Measurements from ENCODE around the gene TMEM38A. TPM values are rescaled to one million over a fixed set of nuclear protein-coding genes. Genes with fewer than 3 reads are reported as not detected.
"Not testable (repeated sequence)": the region's sequence is repeated elsewhere in the genome, so short reads cannot be mapped to it uniquely, and the experiment has no call there.

TMEM38A gene
- total RNA-seq, 1 donor from 2014 or later: 3.4 TPM

DNA sequence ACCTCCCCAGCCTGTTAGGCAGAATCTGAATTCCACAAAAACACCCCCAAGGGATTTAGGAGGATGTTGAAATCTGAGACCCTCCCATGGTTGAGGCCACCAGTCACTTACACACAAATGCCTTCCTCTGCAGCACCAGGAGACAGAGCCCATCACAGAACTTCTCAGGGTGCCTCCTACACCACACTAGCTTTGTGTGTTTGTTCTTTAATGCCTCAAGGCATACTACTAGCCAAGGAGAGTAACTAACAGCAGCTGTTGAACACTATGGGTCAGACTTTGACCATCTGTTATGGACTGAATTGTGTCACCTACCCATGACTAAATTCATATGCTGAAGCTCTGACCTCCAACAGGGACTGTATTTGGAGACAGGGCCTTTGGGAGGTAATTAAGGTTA, 23.4 kb upstream of the TMEM38A start:
- intact Hi-C loops (cut with micrococcal nuclease): no loop called here

DNA sequence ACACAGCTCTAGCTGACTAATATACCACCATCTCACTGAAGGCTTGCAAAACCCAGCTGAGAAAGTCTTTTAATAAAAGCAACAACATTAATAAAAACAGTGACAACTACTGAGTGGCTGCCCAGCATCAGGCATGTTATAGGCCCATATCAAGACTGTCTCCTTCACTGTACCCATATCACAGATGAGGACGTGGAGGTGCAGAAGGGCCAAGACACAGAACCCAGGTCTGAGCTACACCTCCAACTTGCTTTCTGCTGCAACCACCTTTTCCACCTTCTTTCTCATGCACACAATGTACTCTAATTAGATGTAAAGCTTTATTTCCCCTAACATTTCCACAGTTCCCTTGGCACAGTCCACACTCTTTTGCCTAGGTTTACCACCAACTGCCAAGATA, 22.3 kb upstream of the TMEM38A start:
- intact Hi-C loops (cut with micrococcal nuclease): no loop called here

GRCh38 chr19:16640951-16641350, 20.0 kb upstream of the TMEM38A start:
- intact Hi-C loops (cut with micrococcal nuclease): no loop called here

- intact Hi-C loops (cut with micrococcal nuclease): no loop called here
These were observed 19.2 kb upstream of the TMEM38A start for GRCh38 chr19:16641695-16642094.

DNA sequence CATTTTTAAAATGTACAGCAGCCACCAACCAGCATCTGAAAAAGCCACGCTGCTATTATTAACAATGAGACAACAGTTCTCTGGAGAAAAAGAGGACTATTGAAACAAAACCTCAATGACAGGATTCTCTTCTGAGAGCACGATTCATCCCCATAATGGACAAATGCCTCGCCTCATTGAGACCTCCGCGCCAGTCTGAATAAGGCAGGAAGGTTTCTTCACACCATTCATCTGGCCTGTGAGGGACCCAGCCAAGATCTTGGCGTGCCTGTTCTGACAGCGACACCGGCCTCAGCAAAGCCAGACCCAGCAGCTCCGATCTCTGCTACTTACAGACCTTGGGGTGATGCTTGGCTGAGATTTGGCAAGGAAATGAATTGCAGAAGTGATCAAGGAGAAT, 15.8 kb upstream of the TMEM38A start:
- intact Hi-C loops (cut with micrococcal nuclease): no loop called here

- intact Hi-C loops (cut with micrococcal nuclease): no loop called here
These were observed 11.2 kb upstream of the TMEM38A start for GRCh38 chr19:16649734-16650133.

GRCh38 chr19:16650821-16651220, 10.1 kb upstream of the TMEM38A start:
- intact Hi-C loops (cut with micrococcal nuclease): no loop called here

GRCh38 chr19:16651421-16652188, 9.3 kb upstream of the TMEM38A start:
- intact Hi-C loops (cut with micrococcal nuclease): not testable (repeated sequence)

GRCh38 chr19:16652854-16653253, 8.1 kb upstream of the TMEM38A start:
- intact Hi-C loops (cut with micrococcal nuclease): no loop called here

GRCh38 chr19:16654140-16654539, 6.8 kb upstream of the TMEM38A start:
- intact Hi-C loops (cut with micrococcal nuclease): no loop called here

GRCh38 chr19:16654627-16655026, 6.3 kb upstream of the TMEM38A start:
- intact Hi-C loops (cut with micrococcal nuclease): no loop called here

GRCh38 chr19:16655727-16656126, 5.2 kb upstream of the TMEM38A start:
- intact Hi-C loops (cut with micrococcal nuclease): no loop called here

DNA sequence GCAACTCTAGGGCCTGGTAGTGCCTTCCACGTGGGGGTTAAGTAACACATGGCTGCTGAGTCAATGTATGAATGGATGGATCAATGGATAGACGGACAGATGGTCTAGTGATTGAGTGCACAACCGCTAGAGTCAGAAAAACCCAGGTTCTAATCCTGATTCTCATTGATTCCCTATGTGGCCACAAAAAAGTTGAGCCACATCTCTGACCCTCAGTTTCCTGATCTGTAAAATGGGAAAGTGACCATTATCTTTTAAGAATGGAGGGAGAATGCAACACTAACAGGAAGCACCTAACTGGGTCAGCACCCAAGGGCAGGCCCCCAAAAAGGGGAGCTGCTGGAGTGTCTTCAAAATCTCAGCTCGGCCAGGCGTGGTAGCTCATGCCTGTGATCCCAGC, 3.6 kb upstream of the TMEM38A start:
- intact Hi-C loops (cut with micrococcal nuclease): no loop called here

DNA sequence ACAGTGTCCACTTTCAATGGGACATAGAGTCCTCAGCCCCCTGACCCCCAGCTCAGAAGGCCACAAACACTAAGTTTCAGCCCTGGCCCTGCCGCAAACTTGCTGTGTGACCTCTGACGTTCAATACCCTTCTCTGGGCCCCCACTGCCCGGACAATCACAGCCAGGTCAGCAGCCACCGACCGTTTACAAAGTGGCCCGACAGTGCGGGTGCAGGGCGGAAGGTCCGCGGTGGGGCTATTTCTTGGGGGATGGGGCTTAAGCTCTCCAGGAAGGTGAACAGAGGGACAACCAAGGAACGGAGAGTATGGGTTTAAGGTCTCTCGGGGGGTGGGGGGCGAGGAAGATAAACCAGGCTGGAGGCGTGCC, 1.5 kb upstream of the TMEM38A start:
- intact Hi-C loops (cut with micrococcal nuclease): no loop called here

GRCh38 chr19:16659832-16660708, 869 bp upstream of the TMEM38A start, which contains the start of gene SMIM7:
Gene SMIM7, minus strand, starts transcription at chr19:16660144. Its CDS starts 34 bp downstream, at chr19:16660110.
- intact Hi-C loops (cut with micrococcal nuclease): loop anchor here (1.0 kb wide), 3 partner anchors 32 to 118 kb away; partner anchors contain the start of genes CHERP, MED26 and SLC35E1

- intact Hi-C loops (cut with micrococcal nuclease): no loop called here
These were observed 618 bp downstream of the TMEM38A start for GRCh38 chr19:16661480-16662034.

- intact Hi-C loops (cut with micrococcal nuclease): no loop called here
These were observed 7.2 kb downstream of the TMEM38A start for GRCh38 chr19:16668176-16668575.

DNA sequence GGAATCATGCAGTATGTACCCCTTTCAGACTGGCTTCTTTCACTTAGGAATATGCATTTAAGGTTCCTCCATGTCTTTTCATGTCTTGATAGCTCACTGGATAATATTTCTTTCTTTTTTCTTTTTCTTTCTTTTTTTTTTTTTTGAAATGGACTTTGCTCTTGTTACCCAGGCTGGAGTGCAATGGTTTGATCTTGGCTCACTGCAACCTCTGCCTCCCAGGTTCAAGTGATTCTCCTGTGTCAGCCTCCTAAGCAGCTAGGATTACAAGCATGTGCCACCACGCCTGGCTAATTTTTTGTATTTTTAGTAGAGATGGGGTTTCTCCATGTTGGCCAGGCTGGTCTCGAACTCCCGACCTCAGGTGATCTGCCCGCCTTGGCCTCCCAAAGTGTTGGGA, 7.8 kb downstream of the TMEM38A start:
- intact Hi-C loops (cut with micrococcal nuclease): not testable (repeated sequence)

GRCh38 chr19:16670291-16670690, 9.4 kb downstream of the TMEM38A start:
- intact Hi-C loops (cut with micrococcal nuclease): no loop called here

GRCh38 chr19:16671652-16672274, 10.8 kb downstream of the TMEM38A start:
- intact Hi-C loops (cut with micrococcal nuclease): no loop called here

DNA sequence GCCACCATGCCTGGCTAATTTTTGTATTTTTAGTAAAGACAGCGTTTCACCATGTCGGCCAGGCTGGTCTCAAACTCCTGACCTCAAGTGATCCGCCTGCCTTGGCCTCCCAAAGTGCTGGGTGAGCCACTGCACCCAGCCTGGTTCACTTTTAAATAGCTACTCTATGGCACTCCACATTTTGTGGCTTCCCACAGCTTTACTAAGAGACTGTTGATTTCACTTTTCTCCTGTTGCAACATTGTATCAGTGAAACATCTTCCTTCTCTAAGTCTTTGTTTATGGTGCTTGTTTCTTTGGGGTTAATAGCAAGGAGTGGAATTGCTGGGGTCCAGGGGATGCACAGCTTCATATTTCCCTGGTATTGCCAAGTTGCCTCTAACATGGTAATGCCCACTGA, 12.3 kb downstream of the TMEM38A start:
- intact Hi-C loops (cut with micrococcal nuclease): no loop called here

DNA sequence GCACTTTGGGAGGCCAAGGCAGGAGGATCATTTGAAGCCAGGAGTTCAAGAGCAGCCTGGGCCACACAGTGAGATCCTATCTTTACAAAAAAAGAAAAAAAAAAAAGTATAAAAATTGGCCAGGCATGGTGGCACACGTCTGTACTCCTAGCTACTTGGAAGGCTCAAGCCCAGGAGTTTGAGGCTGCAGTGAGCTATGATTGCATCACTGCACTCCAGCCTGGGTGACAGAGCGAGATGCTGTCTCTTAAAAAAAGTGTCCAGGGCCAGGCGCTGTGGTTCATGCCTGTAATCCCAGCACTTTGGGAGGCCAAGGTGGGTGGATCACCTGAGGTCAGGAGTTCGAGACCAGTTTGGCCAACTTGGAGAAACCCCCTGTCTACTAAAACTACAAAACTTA, 12.9 kb downstream of the TMEM38A start:
- intact Hi-C loops (cut with micrococcal nuclease): not testable (repeated sequence)
